Common myeloid progenitor, CD34-positive (primary cell): ENCODE measurements around the gene COPB1.
A peak's percentile ranks its signal among the peaks of the same experiment; 100 is the strongest.

Experiments
- CTCF ChIA-PET: fragments of 350-600 bp; sonication (Branson Sonifier 250); formaldehyde crosslinking; loops from one replicate; lab custom pipeline; 2021; ENCODE audit warnings: antibody characterized with exemption; lab: Charles Lee
- POLR2A ChIA-PET: fragments of 350-600 bp; sonication (Branson Sonifier 250); formaldehyde crosslinking; loops from one replicate; lab custom pipeline; 2021; ENCODE audit warnings: antibody characterized with exemption; lab: Charles Lee
- DNase-seq, 3 donors: peaks; one replicate each; pipeline versions ENCODE4 v3.0.0 to v3.0.0-alpha.2; 2013
- H3K27ac ChIP-seq, 2 experiments: 1 replicate in 1 of 2; 2 replicates in 1 of 2; pipeline ENCODE4 v1.7.0; 2013; ENCODE audit warnings: inconsistent platforms in 2 of 2, low read length in 2 of 2, mild to moderate bottlenecking in 2 of 2, low read depth in 1 of 2, moderate library complexity in 1 of 2; ENCODE audit not compliant: severe bottlenecking in 2 of 2, insufficient read depth in 1 of 2, poor library complexity in 1 of 2
- H3K27me3 ChIP-seq, 5 experiments: replicated peaks in 2 of 5; 1 replicate in 3 of 5; 2 replicates in 2 of 5; pipeline versions ENCODE4 v1.6.1 to v1.7.0; 2013; ENCODE audit warnings: low read length in 4 of 5, mild to moderate bottlenecking in 2 of 5, moderate library complexity in 2 of 5, inconsistent platforms in 1 of 5; ENCODE audit not compliant: insufficient read depth in 5 of 5, control insufficient read depth in 4 of 5
- H3K36me3 ChIP-seq, 4 experiments: 1 replicate in 2 of 4; 2 replicates in 2 of 4; pipeline versions ENCODE4 v1.6.1 to v1.7.0; 2013; ENCODE audit warnings: low read length in 3 of 4, control low read depth in 1 of 4, mild to moderate bottlenecking in 1 of 4; ENCODE audit not compliant: control insufficient read depth in 4 of 4, insufficient read depth in 4 of 4
- H3K4me1 ChIP-seq, 4 experiments: 1 replicate in 3 of 4; 2 replicates in 1 of 4; pipeline versions ENCODE4 v1.6.1 to v1.7.1; 2013; ENCODE audit warnings: low read length in 3 of 4, mild to moderate bottlenecking in 3 of 4, control low read depth in 1 of 4, inconsistent platforms in 1 of 4, moderate library complexity in 1 of 4; ENCODE audit not compliant: control insufficient read depth in 4 of 4, insufficient read depth in 4 of 4; ENCODE audit errors: control extremely low read depth in 1 of 4
- H3K4me3 ChIP-seq, 7 experiments: 1 replicate in 4 of 7; 2 replicates in 3 of 7; pipeline versions ENCODE4 v1.5.1 to v1.7.0; 2013; ENCODE audit warnings: mild to moderate bottlenecking in 7 of 7, low read length in 6 of 7, moderate library complexity in 6 of 7, inconsistent platforms in 2 of 7, low read depth in 2 of 7, control low read depth in 1 of 7; ENCODE audit not compliant: insufficient read depth in 4 of 7, control insufficient read depth in 1 of 7; ENCODE audit errors: extremely low read depth in 1 of 7
- H3K9me3 ChIP-seq, 5 experiments: 1 replicate in 4 of 5; 2 replicates in 1 of 5; pipeline versions ENCODE4 v1.6.1 to v1.7.1; 2013; ENCODE audit warnings: low read length in 4 of 5, mild to moderate bottlenecking in 2 of 5, inconsistent platforms in 1 of 5, low read depth in 1 of 5, moderate library complexity in 1 of 5; ENCODE audit not compliant: control insufficient read depth in 4 of 5, insufficient read depth in 2 of 5; ENCODE audit errors: control extremely low read depth in 1 of 5
- WGBS: methylation state at CpG from one replicate; pipeline ENCODE4 v1.1.5; 2013; ENCODE audit not compliant: insufficient coverage; 5-methylcytosine and 5-hydroxymethylcytosine counted together

COPB1 gene

DNA sequence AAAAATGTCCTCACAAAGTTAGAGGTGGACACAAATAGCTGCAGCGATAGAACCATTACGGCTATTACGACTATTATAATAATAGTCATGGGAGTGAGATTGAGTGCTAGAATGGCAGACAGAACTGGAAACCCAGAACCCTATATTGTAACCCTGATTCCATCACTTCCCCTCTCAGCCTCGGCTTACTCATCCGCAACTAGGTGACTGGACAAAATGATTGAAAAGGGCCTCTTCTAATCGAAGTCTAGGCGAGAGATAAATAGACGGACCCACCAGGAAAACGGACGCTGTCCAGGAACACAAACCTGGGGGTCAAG is 19.9 kb upstream of the COPB1 start:
- H3K4me1 ChIP-seq = peaks cover 9 to 20% (median 16%) of the 10 kb centered on the region in 4 experiments
- peak overlapping the region; percentile 68 to 99 (median 96) for H3K4me3 ChIP-seq
- H3K27ac ChIP-seq = peak overlapping the region; percentile 97 to 99
- no peaks in the 10 kb centered on the region for H3K9me3 ChIP-seq
- H3K36me3 ChIP-seq = peaks cover 7 to 31% (median 23%) of the 10 kb centered on the region in 4 experiments
- 0% methylated on average over 7 of the region's 10 CpGs for WGBS
- H3K27me3 ChIP-seq = no peaks in the 10 kb centered on the region
- ChIA-PET POLR2A (interaction anchor here (1.1 to 2.2 kb wide), 2 partner anchors 11 to 20 kb away, joined by 3 to 12 read pairs; partner anchors contain the start of gene COPB1), CTCF (interaction anchor here (1.3 to 2.8 kb wide), 5 partner anchors 13 to 388 kb away, joined by 4 to 10 read pairs (median 5); partner anchors contain the start of gene COPB1)
- DNase-seq = peak in 2 of 3 donors; percentile 53

DNA sequence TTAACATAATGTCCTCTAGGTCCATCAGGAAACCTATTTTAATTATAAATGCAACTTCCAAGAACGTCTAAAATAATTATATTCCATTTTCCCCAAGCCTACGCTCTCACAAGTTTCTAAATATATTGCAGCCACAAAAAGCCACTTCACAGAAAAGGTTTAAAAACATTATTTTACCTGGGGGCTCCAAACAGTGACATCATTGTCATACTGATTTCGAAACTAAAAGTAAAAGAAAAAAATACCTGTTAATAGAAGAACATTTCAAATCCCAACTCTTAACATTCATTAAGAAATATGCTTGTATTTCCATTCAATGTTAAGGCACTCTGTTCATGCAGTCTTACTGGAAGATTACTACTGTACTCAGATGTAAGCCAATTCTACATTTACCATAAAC is 19.2 kb upstream of the COPB1 start:
- H3K36me3 ChIP-seq = peaks cover 10 to 38% (median 29%) of the 10 kb centered on the region in 4 experiments
- ChIA-PET CTCF (interaction anchor here (2.3 to 2.8 kb wide), 3 partner anchors 19 to 388 kb away, joined by 5 to 10 read pairs (median 9); partner anchors contain the start of gene COPB1), POLR2A (interaction anchor here (2.2 kb wide), 1 partner anchor 20 kb away, joined by 12 read pairs; the partner anchor contains the start of gene COPB1)
- peak overlapping the region; percentile 97 to 99 for H3K27ac ChIP-seq
- WGBS = 92% methylated on average over 2 of the region's 3 CpGs
- no peak for DNase-seq
- peak overlapping the region in 6 of 7 experiments; percentile 68 to 99 (median 96) for H3K4me3 ChIP-seq
- no peaks in the 10 kb centered on the region for H3K27me3 ChIP-seq
- no peaks in the 10 kb centered on the region for H3K9me3 ChIP-seq
- H3K4me1 ChIP-seq = peaks cover 9 to 20% (median 16%) of the 10 kb centered on the region in 4 experiments

DNA sequence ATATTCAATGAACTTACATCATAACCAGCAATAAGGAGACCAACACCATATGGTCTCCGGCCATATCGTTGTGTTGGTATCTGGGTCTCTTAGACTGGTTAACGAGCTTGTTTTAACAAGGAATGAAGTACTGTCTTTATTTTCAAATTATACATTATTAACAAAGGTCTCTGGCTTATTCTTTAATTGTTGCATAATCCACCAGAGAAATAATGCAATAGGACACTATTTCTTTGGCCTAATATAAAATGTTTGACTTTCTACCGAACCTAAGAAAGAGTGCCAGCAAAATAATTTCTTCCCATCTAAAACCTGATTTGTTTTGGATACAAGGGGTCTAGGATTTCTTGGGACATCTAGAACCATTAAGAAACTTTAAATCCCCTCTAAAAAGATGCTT is 14.2 kb upstream of the COPB1 start:
- CTCF ChIA-PET = no interaction called here
- H3K36me3 ChIP-seq = peaks cover 32 to 79% (median 56%) of the 10 kb centered on the region in 4 experiments
- H3K4me1 ChIP-seq = peaks cover under 1 to 8% (median 3%) of the 10 kb centered on the region in 4 experiments

DNA sequence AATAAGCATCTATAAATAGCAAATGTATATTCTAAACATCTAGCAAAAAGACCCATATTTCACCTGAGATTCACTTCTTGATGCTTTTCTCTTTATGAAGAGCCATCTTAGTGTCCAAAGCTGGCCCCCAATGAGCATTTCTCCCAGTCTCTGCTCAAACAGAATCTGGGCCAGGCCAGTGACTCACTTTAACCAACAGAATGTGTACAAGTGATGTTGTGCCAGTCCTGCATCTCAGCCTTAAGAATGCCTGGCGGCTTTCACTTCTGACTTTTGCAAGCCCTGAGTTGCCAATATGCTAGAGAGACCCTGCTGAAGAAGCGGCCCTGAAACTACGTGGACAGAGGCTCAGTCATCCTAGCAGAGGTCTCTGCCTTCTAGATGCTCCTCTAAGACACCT is 6.9 kb upstream of the COPB1 start:
- ChIA-PET CTCF (no interaction called here), POLR2A (no interaction called here)
- H3K4me1 ChIP-seq = no peaks in the 10 kb centered on the region
- H3K27ac ChIP-seq = no peak overlapping the region
- no peak overlapping the region for H3K4me3 ChIP-seq
- no peaks in the 10 kb centered on the region for H3K9me3 ChIP-seq
- no peak for DNase-seq
- WGBS = 100% methylated on average over 3 of the region's 3 CpGs
- no peaks in the 10 kb centered on the region for H3K27me3 ChIP-seq
- peaks cover 19 to 69% (median 45%) of the 10 kb centered on the region in 4 experiments for H3K36me3 ChIP-seq

More for the DNA sequence above, 14.2 kb upstream of the COPB1 start:
- WGBS = no CpG with 5 or more reads among the region's 4 CpGs
- POLR2A ChIA-PET = no interaction called here
- Histone ChIP-seq H3K27ac (no peak overlapping the region), H3K9me3 (no peaks in the 10 kb centered on the region), H3K27me3 (no peaks in the 10 kb centered on the region), H3K4me3 (no peak overlapping the region)
- no peak for DNase-seq

DNA sequence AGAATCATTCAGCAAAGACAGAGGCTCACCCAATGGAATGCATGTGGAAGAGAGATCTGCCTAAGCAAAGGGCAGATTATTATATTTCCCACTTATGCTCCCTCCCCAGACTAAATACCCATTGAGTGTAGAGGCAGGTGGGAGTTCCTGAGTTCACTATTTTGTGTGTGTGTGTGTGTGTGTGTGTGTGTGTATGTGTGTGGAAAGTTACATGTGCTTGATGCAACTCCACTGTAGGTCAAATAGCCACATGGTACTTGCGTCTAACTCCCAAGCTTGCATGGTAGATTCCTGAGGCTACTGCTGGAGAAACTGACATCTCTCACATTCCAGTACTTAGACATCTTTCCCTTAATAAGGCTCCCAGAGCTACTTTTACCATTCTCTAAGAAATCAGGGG is 3.4 kb upstream of the COPB1 start:
- Histone ChIP-seq H3K27ac (no peak overlapping the region), H3K27me3 (no peaks in the 10 kb centered on the region), H3K4me1 (peaks cover 9 to 21% (median 13%) of the 10 kb centered on the region in 4 experiments), H3K9me3 (no peaks in the 10 kb centered on the region), H3K4me3 (no peak overlapping the region), H3K36me3 (peaks cover 12 to 41% (median 24%) of the 10 kb centered on the region in 4 experiments)
- 100% methylated on average over 1 of the region's 1 CpG for WGBS
- no peak for DNase-seq
- POLR2A ChIA-PET = no interaction called here
- CTCF ChIA-PET = interaction anchor here (0.6 to 0.7 kb wide), 2 partner anchors 10 to 118 kb away, joined by 3 read pairs; no protein-coding TSS in a partner anchor

DNA sequence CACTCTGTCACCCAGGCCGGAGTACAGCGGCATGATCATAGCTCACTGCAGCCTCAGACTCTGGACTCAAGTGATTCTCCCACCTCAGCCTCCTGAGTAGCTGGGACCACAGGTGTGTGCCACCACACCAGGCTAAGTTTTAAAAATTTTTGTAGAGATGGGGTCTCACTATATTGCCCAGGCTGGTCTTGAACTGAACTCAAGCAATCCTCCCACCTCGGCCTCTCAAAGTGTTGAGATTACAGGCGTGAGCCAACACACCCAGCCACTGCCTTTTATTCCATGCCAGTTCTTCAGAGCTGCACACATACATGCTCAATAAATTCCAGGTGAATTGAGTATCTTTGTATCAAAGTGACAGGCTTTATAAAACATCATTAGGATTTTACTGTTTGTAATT is 2.4 kb upstream of the COPB1 start:
- ChIA-PET POLR2A (interaction anchor here (0.6 kb wide), 1 partner anchor 208 kb away, joined by 3 read pairs; no protein-coding TSS in a partner anchor), CTCF (no interaction called here)
- Histone ChIP-seq H3K4me1 (peaks cover 9 to 21% (median 13%) of the 10 kb centered on the region in 4 experiments), H3K27me3 (no peaks in the 10 kb centered on the region), H3K27ac (no peak overlapping the region), H3K4me3 (no peak overlapping the region), H3K36me3 (peaks cover 11 to 43% (median 21%) of the 10 kb centered on the region in 4 experiments), H3K9me3 (no peaks in the 10 kb centered on the region)
- no peak for DNase-seq
- whole genome bisulfite sequencing = 93% methylated on average over 3 of the region's 4 CpGs

DNA sequence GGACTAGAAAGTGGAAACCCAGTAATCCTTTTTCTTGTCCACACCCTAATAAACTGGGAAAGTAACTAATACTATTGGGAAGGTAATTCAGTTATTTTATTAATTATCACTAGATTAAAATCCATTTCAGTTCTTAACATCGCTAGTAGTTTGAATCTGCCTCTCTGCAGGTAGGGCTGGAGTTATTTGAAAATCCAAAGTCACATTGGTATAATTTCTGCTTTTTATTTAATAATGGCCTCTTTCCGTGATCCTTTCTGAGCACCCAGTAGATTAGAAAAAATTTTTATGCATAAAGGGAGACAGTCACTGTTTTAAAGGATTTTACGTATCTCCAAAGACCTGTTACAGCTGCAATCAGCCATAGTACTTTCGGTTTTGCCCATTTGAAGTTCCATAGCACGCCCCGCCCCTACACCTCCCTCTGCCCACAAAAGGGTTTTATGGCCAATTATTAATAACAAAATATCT is 605 bp upstream of the COPB1 start:
- H3K27ac ChIP-seq = peak overlapping the region; percentile 71 to 89
- CTCF ChIA-PET = interaction anchor here (1.8 kb wide), 1 partner anchor 20 kb away, joined by 9 read pairs; the partner anchor contains the start of gene PSMA1
- no peaks in the 10 kb centered on the region for H3K27me3 ChIP-seq
- peak overlapping the region in 6 of 7 experiments; percentile 87 to 96 (median 92) for H3K4me3 ChIP-seq
- DNase-seq = peak; percentile 68 to 82 (median 79)
- no peaks in the 10 kb centered on the region for H3K9me3 ChIP-seq
- WGBS = 0% methylated on average over 3 of the region's 6 CpGs
- peaks cover 7 to 36% (median 19%) of the 10 kb centered on the region in 4 experiments for H3K36me3 ChIP-seq
- POLR2A ChIA-PET = interaction anchor here (0.6 to 2.8 kb wide), 4 partner anchors 18 to 189 kb away, joined by 3 to 12 read pairs (median 4); partner anchors contain the start of gene PSMA1
- H3K4me1 ChIP-seq = peaks cover 9 to 21% (median 13%) of the 10 kb centered on the region in 4 experiments
